ENCODE data around the gene MAD1L1.
"Not testable (repeated sequence)": the region's sequence is repeated elsewhere in the genome, so short reads cannot be mapped to it uniquely, and the experiment has no call there.

DNA sequence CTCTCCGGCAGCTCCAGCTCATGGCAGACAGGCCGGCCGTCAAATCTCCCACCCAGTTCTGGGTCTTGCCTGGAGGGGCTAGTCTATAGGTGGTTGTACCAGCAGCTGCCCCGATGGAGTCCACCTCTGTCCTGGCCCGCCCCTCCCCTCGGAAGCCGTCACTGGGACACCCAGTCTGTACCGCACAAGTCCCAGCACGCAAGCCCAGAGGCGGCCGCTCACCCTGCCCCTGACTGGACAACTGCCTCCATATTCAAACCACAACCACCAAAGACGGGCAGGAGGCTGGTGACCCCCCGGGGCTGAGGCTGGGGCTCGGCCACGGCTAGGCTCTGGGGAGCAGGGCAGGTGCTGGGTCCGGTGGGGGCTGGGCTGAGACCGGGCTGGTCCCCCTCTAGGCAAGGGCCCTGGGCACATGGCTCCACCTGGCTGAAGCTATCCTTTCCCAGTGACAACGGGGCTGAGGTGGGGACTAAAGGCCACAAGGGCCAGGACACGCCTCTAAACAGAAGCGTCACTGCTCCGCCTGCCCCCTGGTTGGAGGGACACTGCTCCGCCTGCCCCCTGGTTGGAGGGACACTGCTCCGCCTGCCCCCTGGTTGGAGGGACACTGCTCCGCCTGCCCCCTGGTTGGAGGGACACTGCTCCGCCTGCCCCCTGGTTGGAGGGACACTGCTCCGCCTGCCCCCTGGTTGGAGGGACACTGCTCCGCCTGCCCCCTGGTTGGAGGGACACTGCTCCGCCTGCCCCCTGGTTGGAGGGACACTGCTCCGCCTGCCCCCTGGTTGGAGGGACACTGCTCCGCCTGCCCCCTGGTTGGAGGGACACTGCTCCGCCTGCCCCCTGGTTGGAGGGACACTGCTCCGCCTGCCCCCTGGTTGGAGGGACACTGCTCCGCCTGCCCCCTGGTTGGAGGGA is 371.6 kb downstream of the MAD1L1 start:
- TF ChIP-seq, protein P1, sequence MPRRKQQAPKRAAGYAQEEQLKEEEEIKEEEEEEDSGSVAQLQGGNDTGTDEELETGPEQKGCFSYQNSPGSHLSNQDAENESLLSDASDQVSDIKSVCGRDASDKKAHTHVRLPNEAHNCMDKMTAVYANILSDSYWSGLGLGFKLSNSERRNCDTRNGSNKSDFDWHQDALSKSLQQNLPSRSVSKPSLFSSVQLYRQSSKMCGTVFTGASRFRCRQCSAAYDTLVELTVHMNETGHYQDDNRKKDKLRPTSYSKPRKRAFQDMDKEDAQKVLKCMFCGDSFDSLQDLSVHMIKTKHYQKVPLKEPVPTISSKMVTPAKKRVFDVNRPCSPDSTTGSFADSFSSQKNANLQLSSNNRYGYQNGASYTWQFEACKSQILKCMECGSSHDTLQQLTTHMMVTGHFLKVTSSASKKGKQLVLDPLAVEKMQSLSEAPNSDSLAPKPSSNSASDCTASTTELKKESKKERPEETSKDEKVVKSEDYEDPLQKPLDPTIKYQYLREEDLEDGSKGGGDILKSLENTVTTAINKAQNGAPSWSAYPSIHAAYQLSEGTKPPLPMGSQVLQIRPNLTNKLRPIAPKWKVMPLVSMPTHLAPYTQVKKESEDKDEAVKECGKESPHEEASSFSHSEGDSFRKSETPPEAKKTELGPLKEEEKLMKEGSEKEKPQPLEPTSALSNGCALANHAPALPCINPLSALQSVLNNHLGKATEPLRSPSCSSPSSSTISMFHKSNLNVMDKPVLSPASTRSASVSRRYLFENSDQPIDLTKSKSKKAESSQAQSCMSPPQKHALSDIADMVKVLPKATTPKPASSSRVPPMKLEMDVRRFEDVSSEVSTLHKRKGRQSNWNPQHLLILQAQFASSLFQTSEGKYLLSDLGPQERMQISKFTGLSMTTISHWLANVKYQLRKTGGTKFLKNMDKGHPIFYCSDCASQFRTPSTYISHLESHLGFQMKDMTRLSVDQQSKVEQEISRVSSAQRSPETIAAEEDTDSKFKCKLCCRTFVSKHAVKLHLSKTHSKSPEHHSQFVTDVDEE (CRISPR knock-in tag; IDR thresholded peaks at IDR 0.05) = not testable (repeated sequence)
- TF ChIP-seq, protein P2, sequence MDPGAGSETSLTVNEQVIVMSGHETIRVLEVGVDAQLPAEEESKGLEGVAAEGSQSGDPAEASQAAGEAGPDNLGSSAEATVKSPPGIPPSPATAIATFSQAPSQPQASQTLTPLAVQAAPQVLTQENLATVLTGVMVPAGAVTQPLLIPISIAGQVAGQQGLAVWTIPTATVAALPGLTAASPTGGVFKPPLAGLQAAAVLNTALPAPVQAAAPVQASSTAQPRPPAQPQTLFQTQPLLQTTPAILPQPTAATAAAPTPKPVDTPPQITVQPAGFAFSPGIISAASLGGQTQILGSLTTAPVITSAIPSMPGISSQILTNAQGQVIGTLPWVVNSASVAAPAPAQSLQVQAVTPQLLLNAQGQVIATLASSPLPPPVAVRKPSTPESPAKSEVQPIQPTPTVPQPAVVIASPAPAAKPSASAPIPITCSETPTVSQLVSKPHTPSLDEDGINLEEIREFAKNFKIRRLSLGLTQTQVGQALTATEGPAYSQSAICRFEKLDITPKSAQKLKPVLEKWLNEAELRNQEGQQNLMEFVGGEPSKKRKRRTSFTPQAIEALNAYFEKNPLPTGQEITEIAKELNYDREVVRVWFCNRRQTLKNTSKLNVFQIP (CRISPR knock-in tag; IDR thresholded peaks at IDR 0.05; ENCODE audit: borderline replicate concordance, low read depth) = not testable (repeated sequence)
- TF ChIP-seq, protein P3, sequence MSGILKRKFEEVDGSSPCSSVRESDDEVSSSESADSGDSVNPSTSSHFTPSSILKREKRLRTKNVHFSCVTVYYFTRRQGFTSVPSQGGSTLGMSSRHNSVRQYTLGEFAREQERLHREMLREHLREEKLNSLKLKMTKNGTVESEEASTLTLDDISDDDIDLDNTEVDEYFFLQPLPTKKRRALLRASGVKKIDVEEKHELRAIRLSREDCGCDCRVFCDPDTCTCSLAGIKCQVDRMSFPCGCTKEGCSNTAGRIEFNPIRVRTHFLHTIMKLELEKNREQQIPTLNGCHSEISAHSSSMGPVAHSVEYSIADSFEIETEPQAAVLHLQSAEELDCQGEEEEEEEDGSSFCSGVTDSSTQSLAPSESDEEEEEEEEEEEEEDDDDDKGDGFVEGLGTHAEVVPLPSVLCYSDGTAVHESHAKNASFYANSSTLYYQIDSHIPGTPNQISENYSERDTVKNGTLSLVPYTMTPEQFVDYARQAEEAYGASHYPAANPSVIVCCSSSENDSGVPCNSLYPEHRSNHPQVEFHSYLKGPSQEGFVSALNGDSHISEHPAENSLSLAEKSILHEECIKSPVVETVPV (CRISPR knock-in tag; IDR thresholded peaks at IDR 0.05) = not testable (repeated sequence)
- TF ChIP-seq TCF4 (CRISPR knock-in tag; IDR thresholded peaks at IDR 0.05; ENCODE audit: borderline replicate concordance); GLIS3 (CRISPR knock-in tag; IDR thresholded peaks at IDR 0.05): not testable (repeated sequence)

Measured in SK-N-SH treated with all-trans-retinoic acid at 6 μM for 48 hours (cell line).